Measurements from ENCODE around the gene CDH24. TPM values are rescaled to one million over a fixed set of nuclear protein-coding genes. Genes with fewer than 3 reads are reported as not detected.
A peak's percentile ranks its signal among the peaks of the same experiment; 100 is the strongest.

CDH24 gene
- total and polyA plus RNA-seq, 2 of the 13 experiments (the other 11 are each of a cell fraction or from before 2014, with no cell fraction given): 0.69 to 0.99 TPM

GRCh38 chr14:23034498-23035302, 22.6 kb downstream of the CDH24 start, which contains the start of gene PSMB5 (continued):
- TF ChIP-seq SYNCRIP (IDR thresholded peaks at IDR 0.05; ENCODE audit: insufficient read depth, low read depth, low read length) (no peak), U2AF2 (IDR thresholded peaks at IDR 0.05; ENCODE audit: low read depth, low read length) (0 out of 2 replicates have a peak, but pooled peaks have one; percentile 64), ZNF367 (CRISPR knock-in tag; IDR thresholded peaks at IDR 0.05; ENCODE audit: borderline replicate concordance) (no peak), ZHX1 (CRISPR knock-in tag; IDR thresholded peaks at IDR 0.05; ENCODE audit: low read depth) (peak; percentile 99), ZNF776 (CRISPR knock-in tag; IDR thresholded peaks at IDR 0.05) (peak; percentile 99), ARNT2 (CRISPR knock-in tag; IDR thresholded peaks at IDR 0.05; ENCODE audit: low read depth) (peak; percentile 68; the same call in 1 of the 2 replicates), ZNF383 (CRISPR knock-in tag; IDR thresholded peaks at IDR 0.05; ENCODE audit: borderline replicate concordance) (0 out of 2 replicates have a peak, but pooled peaks have one; percentile 74), ZNF12 (CRISPR knock-in tag; IDR thresholded peaks at IDR 0.05) (peak; percentile 79), EED (CRISPR knock-in tag; IDR thresholded peaks at IDR 0.05) (peak; percentile 82; the same call in 1 of the 2 replicates), KDM5A (IDR thresholded peaks at IDR 0.05; ENCODE audit: borderline replicate concordance, low read length) (peak; percentile 96), CSRNP2 (CRISPR knock-in tag; conservative IDR thresholded peaks at IDR 0.05; ENCODE audit: low read depth) (no peak), SRY (CRISPR knock-in tag; IDR thresholded peaks at IDR 0.05) (peak; percentile 96; the same call in 1 of the 2 replicates), ZNF749 (CRISPR knock-in tag; IDR thresholded peaks at IDR 0.05; ENCODE audit: borderline replicate concordance) (peak; percentile 92), LCORL (IDR thresholded peaks at IDR 0.05) (peak; percentile 99), LCORL (CRISPR knock-in tag; IDR thresholded peaks at IDR 0.05) (peak; percentile 95), THAP9 (CRISPR knock-in tag; IDR thresholded peaks at IDR 0.05; ENCODE audit: borderline replicate concordance) (peak; percentile 98), CBX1 (IDR thresholded peaks at IDR 0.05; ENCODE audit: low read depth) (peak; percentile 20)
- TF ChIP-seq, protein P1, sequence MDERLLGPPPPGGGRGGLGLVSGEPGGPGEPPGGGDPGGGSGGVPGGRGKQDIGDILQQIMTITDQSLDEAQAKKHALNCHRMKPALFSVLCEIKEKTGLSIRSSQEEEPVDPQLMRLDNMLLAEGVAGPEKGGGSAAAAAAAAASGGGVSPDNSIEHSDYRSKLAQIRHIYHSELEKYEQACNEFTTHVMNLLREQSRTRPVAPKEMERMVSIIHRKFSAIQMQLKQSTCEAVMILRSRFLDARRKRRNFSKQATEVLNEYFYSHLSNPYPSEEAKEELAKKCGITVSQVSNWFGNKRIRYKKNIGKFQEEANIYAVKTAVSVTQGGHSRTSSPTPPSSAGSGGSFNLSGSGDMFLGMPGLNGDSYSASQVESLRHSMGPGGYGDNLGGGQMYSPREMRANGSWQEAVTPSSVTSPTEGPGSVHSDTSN (CRISPR knock-in tag; IDR thresholded peaks at IDR 0.05): no peak
